ENCODE measurements around the gene CRAT.

Gene CRAT

DNA sequence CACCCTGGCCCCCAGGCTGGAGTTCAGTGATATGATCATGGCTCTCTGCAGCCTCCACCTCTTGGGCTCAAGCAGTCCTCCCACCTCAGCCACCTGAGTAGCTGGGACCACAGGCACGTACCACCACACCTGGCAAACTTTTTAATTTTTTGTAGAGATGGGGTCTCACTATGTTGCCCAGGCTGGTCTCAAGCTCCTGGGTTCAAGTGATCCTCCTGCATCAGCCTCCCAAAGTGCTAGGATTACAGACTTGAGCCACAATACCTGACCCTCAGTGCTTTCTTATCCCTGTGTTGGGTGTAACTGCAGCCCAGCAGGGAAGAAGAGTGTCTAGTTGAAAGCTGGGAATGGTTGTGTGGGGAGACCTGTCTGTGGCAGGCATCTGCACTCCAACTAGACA is 11.5 kb upstream of the CRAT start:
- Histone ChIP-seq H3K14ac (ENCODE audit: low read length in 2 of 2) (no peak overlapping the region), H3K18ac (ENCODE audit: low read depth in 1 of 2, low read length in 2 of 2) (no peak overlapping the region), H2BK12ac (ENCODE audit: low read length in 2 of 2) (no peak overlapping the region), H3K9me3 (ENCODE audit: control insufficient read depth, low read length) (no peaks in the 10 kb centered on the region), H2BK120ac (ENCODE audit: low read depth, low read length) (no peak overlapping the region), H3K9ac (ENCODE audit: low read length) (peak overlapping the region; percentile 54), H4K91ac (ENCODE audit: low read length) (no peak overlapping the region), H3K27me3 (ENCODE audit: control insufficient read depth in 1 of 2, insufficient read depth in 1 of 2, low read length in 2 of 2) (no peaks in the 10 kb centered on the region), H3K36me3 (ENCODE audit: control insufficient read depth in 1 of 2, insufficient read depth in 2 of 2, low read depth in 1 of 2, low read length in 2 of 2) (peaks cover 40 to 42% of the 10 kb centered on the region in 2 experiments), H2AFZ (ENCODE audit: low read depth, low read length) (no peak overlapping the region), H3K4me1 (ENCODE audit: control insufficient read depth, insufficient read depth, low read depth, low read length) (peaks cover 13% of the 10 kb centered on the region), H2AK5ac (ENCODE audit: low read length, severe bottlenecking) (no peak overlapping the region), H3K4me2 (ENCODE audit: low read length, poor library complexity, severe bottlenecking) (no peak overlapping the region), H3K4me3 (ENCODE audit: insufficient read depth in 1 of 2, low read depth in 1 of 2, low read length in 2 of 2) (no peak overlapping the region), H4K8ac (ENCODE audit: low read length) (no peak overlapping the region), H3K79me1 (replicated peaks; ENCODE audit: low read length, poor library complexity, severe bottlenecking) (peaks cover 30% of the 10 kb centered on the region), H3K27ac (ENCODE audit: low read length, poor library complexity, severe bottlenecking) (no peak overlapping the region), H2BK15ac (ENCODE audit: low read depth, poor library complexity, severe bottlenecking) (no peak overlapping the region), H2BK5ac (ENCODE audit: low read depth, low read length, poor library complexity, severe bottlenecking) (no peak overlapping the region), H3K23ac (ENCODE audit: low read length in 2 of 2) (no peak overlapping the region), H3K4ac (ENCODE audit: low read depth in 1 of 2, low read length in 2 of 2) (no peak overlapping the region)
- WGBS, result 100% methylated on average over 1 of the region's 1 CpG
- no peak for DNase-seq

DNA sequence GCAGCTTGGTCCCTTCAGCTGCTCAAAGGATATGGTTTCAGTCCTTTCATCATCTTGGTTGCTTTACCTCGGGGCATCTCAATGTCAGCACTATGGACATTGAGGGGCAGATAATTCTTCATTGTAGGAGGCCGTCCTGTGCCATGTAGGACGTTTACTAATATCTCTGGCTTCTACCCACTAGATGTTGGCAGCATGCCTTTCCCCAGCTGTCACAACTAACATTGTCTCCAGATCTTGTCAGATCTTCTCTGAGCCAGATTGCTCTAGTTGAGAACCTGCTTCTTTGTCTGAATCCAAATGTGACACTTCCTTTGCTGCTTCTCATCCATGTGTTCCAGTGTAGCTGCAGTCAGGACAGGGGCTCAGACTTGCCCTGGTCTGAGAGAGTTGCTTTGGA is 10.9 kb upstream of the CRAT start:
- no peak overlapping the region for H3K4ac ChIP-seq (ENCODE audit: low read depth in 1 of 2, low read length in 2 of 2)
- H3K18ac ChIP-seq (ENCODE audit: low read depth in 1 of 2, low read length in 2 of 2), result no peak overlapping the region
- DNase-seq, result no peak
- peak overlapping the region; percentile 54 for H3K9ac ChIP-seq (ENCODE audit: low read length)
- no peak overlapping the region for H2BK120ac ChIP-seq (ENCODE audit: low read depth, low read length)
- H4K91ac ChIP-seq (ENCODE audit: low read length), result no peak overlapping the region
- H3K27me3 ChIP-seq (ENCODE audit: control insufficient read depth in 1 of 2, insufficient read depth in 1 of 2, low read length in 2 of 2), result no peaks in the 10 kb centered on the region
- peaks cover 28% of the 10 kb centered on the region for H3K79me1 ChIP-seq (replicated peaks; ENCODE audit: low read length, poor library complexity, severe bottlenecking)
- H3K4me3 ChIP-seq (ENCODE audit: insufficient read depth in 1 of 2, low read depth in 1 of 2, low read length in 2 of 2), result no peak overlapping the region
- H3K4me2 ChIP-seq (ENCODE audit: low read length, poor library complexity, severe bottlenecking), result no peak overlapping the region
- no peak overlapping the region for H2AFZ ChIP-seq (ENCODE audit: low read depth, low read length)
- no peak overlapping the region for H4K8ac ChIP-seq (ENCODE audit: low read length)
- no peak overlapping the region for H3K23ac ChIP-seq (ENCODE audit: low read length in 2 of 2)
- no peak overlapping the region for H3K14ac ChIP-seq (ENCODE audit: low read length in 2 of 2)
- 90% methylated on average over 3 of the region's 3 CpGs for WGBS
- no peak overlapping the region for H2BK12ac ChIP-seq (ENCODE audit: low read length in 2 of 2)
- H3K36me3 ChIP-seq (ENCODE audit: control insufficient read depth in 1 of 2, insufficient read depth in 2 of 2, low read depth in 1 of 2, low read length in 2 of 2), result peaks cover 36 to 39% of the 10 kb centered on the region in 2 experiments
- H2AK5ac ChIP-seq (ENCODE audit: low read length, severe bottlenecking), result no peak overlapping the region
- H3K27ac ChIP-seq (ENCODE audit: low read length, poor library complexity, severe bottlenecking), result no peak overlapping the region
- no peak overlapping the region for H2BK15ac ChIP-seq (ENCODE audit: low read depth, poor library complexity, severe bottlenecking)
- H3K9me3 ChIP-seq (ENCODE audit: control insufficient read depth, low read length), result no peaks in the 10 kb centered on the region
- H2BK5ac ChIP-seq (ENCODE audit: low read depth, low read length, poor library complexity, severe bottlenecking), result no peak overlapping the region
- peaks cover 10% of the 10 kb centered on the region for H3K4me1 ChIP-seq (ENCODE audit: control insufficient read depth, insufficient read depth, low read depth, low read length)

- Histone ChIP-seq H3K9me3 (ENCODE audit: control insufficient read depth, low read length) (no peaks in the 10 kb centered on the region), H4K91ac (ENCODE audit: low read length) (no peak overlapping the region), H2BK12ac (ENCODE audit: low read length in 2 of 2) (no peak overlapping the region), H3K9ac (ENCODE audit: low read length) (no peak overlapping the region), H3K27ac (ENCODE audit: low read length, poor library complexity, severe bottlenecking) (no peak overlapping the region), H3K4me1 (ENCODE audit: control insufficient read depth, insufficient read depth, low read depth, low read length) (peaks cover 4% of the 10 kb centered on the region), H3K23ac (ENCODE audit: low read length in 2 of 2) (no peak overlapping the region), H2BK120ac (ENCODE audit: low read depth, low read length) (no peak overlapping the region), H3K79me1 (replicated peaks; ENCODE audit: low read length, poor library complexity, severe bottlenecking) (peaks cover 29% of the 10 kb centered on the region), H3K14ac (ENCODE audit: low read length in 2 of 2) (no peak overlapping the region), H4K8ac (ENCODE audit: low read length) (no peak overlapping the region), H2AFZ (ENCODE audit: low read depth, low read length) (no peak overlapping the region), H3K18ac (ENCODE audit: low read depth in 1 of 2, low read length in 2 of 2) (no peak overlapping the region), H2BK5ac (ENCODE audit: low read depth, low read length, poor library complexity, severe bottlenecking) (no peak overlapping the region), H3K36me3 (ENCODE audit: control insufficient read depth in 1 of 2, insufficient read depth in 2 of 2, low read depth in 1 of 2, low read length in 2 of 2) (peaks cover 26 to 27% of the 10 kb centered on the region in 2 experiments), H3K4ac (ENCODE audit: low read depth in 1 of 2, low read length in 2 of 2) (no peak overlapping the region), H2AK5ac (ENCODE audit: low read length, severe bottlenecking) (no peak overlapping the region), H3K4me2 (ENCODE audit: low read length, poor library complexity, severe bottlenecking) (no peak overlapping the region), H3K4me3 (ENCODE audit: insufficient read depth in 1 of 2, low read depth in 1 of 2, low read length in 2 of 2) (no peak overlapping the region), H3K27me3 (ENCODE audit: control insufficient read depth in 1 of 2, insufficient read depth in 1 of 2, low read length in 2 of 2) (no peaks in the 10 kb centered on the region), H2BK15ac (ENCODE audit: low read depth, poor library complexity, severe bottlenecking) (no peak overlapping the region)
- WGBS, result 93% methylated on average over 2 of the region's 4 CpGs
- no peak for DNase-seq
These were observed 8.2 kb upstream of the CRAT start for GRCh38 chr9:129118799-129119198.

- WGBS, result 96% methylated on average over 16 of the region's 17 CpGs
- no peak overlapping the region for H2AFZ ChIP-seq (ENCODE audit: low read depth, low read length)
- no peak overlapping the region for H3K27ac ChIP-seq (ENCODE audit: low read length, poor library complexity, severe bottlenecking)
- peaks cover 23% of the 10 kb centered on the region for H3K79me1 ChIP-seq (replicated peaks; ENCODE audit: low read length, poor library complexity, severe bottlenecking)
- H2AK5ac ChIP-seq (ENCODE audit: low read length, severe bottlenecking), result no peak overlapping the region
- H2BK120ac ChIP-seq (ENCODE audit: low read depth, low read length), result no peak overlapping the region
- peaks cover under 1 to 5% of the 10 kb centered on the region in 2 experiments for H3K36me3 ChIP-seq (ENCODE audit: control insufficient read depth in 1 of 2, insufficient read depth in 2 of 2, low read depth in 1 of 2, low read length in 2 of 2)
- no peak overlapping the region for H3K9ac ChIP-seq (ENCODE audit: low read length)
- H4K8ac ChIP-seq (ENCODE audit: low read length), result no peak overlapping the region
- H3K23ac ChIP-seq (ENCODE audit: low read length in 2 of 2), result no peak overlapping the region
- no peak overlapping the region for H3K4me3 ChIP-seq (ENCODE audit: insufficient read depth in 1 of 2, low read depth in 1 of 2, low read length in 2 of 2)
- no peak overlapping the region for H4K91ac ChIP-seq (ENCODE audit: low read length)
- no peak overlapping the region for H3K4me2 ChIP-seq (ENCODE audit: low read length, poor library complexity, severe bottlenecking)
- no peak overlapping the region for H3K14ac ChIP-seq (ENCODE audit: low read length in 2 of 2)
- no peak overlapping the region for H2BK15ac ChIP-seq (ENCODE audit: low read depth, poor library complexity, severe bottlenecking)
- H3K18ac ChIP-seq (ENCODE audit: low read depth in 1 of 2, low read length in 2 of 2), result no peak overlapping the region
- H3K9me3 ChIP-seq (ENCODE audit: control insufficient read depth, low read length), result no peaks in the 10 kb centered on the region
- H3K4me1 ChIP-seq (ENCODE audit: control insufficient read depth, insufficient read depth, low read depth, low read length), result peaks cover 15% of the 10 kb centered on the region
- no peak for DNase-seq
- H3K4ac ChIP-seq (ENCODE audit: low read depth in 1 of 2, low read length in 2 of 2), result no peak overlapping the region
- no peak overlapping the region for H2BK5ac ChIP-seq (ENCODE audit: low read depth, low read length, poor library complexity, severe bottlenecking)
- no peaks in the 10 kb centered on the region for H3K27me3 ChIP-seq (ENCODE audit: control insufficient read depth in 1 of 2, insufficient read depth in 1 of 2, low read length in 2 of 2)
- no peak overlapping the region for H2BK12ac ChIP-seq (ENCODE audit: low read length in 2 of 2)
These were observed 3.2 kb upstream of the CRAT start for GRCh38 chr9:129113645-129114304.
